CD4-positive, alpha-beta memory T cell (primary cell): ENCODE data around the gene PRORP. TPM values are rescaled to one million over a fixed set of nuclear protein-coding genes. Genes with fewer than 3 reads are reported as not detected.
"Not testable (repeated sequence)": the region's sequence is repeated elsewhere in the genome, so short reads cannot be mapped to it uniquely, and the experiment has no call there.

ENCODE experiments used
- CTCF ChIA-PET: fragments of 350-600 bp; sonication (Branson Sonifier 250); formaldehyde crosslinking; loops from one replicate; lab custom pipeline; 2021; ENCODE audit warnings: inconsistent platforms; ENCODE audit not compliant: partially characterized antibody; lab: Charles Lee
- POLR2A ChIA-PET: fragments of 350-600 bp; sonication (Branson Sonifier 250); formaldehyde crosslinking; loops from one replicate; lab custom pipeline; 2021; ENCODE audit not compliant: partially characterized antibody; lab: Charles Lee
- DNase-seq, 5 donors: peaks; one replicate each; pipeline versions ENCODE4 v3.0.0 to v3.0.0-alpha.2; 2020 to 2022; ENCODE audit warnings: mixed read lengths in 1 of 5
- H3K27ac ChIP-seq: one replicate; pipeline ENCODE4 v1.7.0; 2013; ENCODE audit warnings: low read depth, low read length
- H3K27me3 ChIP-seq: 2 replicates; pipeline ENCODE4 v1.7.0; 2013; ENCODE audit warnings: mild to moderate bottlenecking, low read length, moderate library complexity; ENCODE audit not compliant: insufficient read depth
- H3K36me3 ChIP-seq: 2 replicates; pipeline ENCODE4 v1.7.0; 2013; ENCODE audit warnings: mild to moderate bottlenecking, low read length, moderate library complexity; ENCODE audit not compliant: insufficient read depth
- H3K4me1 ChIP-seq: 2 replicates; pipeline ENCODE4 v1.7.0; 2013; ENCODE audit warnings: mild to moderate bottlenecking, low read length, moderate library complexity; ENCODE audit not compliant: insufficient read depth
- H3K4me3 ChIP-seq, 2 donors: one replicate each; pipeline ENCODE4 v1.7.0; 2013; ENCODE audit warnings: low read length in 2 of 2, mild to moderate bottlenecking in 1 of 2
- H3K9me3 ChIP-seq, 2 donors: one replicate each; pipeline ENCODE4 v1.7.0; 2013; ENCODE audit warnings: low read length in 2 of 2, control low read depth in 1 of 2; ENCODE audit not compliant: control insufficient read depth in 1 of 2
- H3K27ac Mint-ChIP-seq, 7 donors: one replicate each; pipeline ENCODE4 v1.8.0; 2020 to 2021; ENCODE audit warnings: mixed read lengths in 7 of 7, mild to moderate bottlenecking in 6 of 7, inconsistent platforms in 3 of 7, moderate library complexity in 3 of 7
- H3K27me3 Mint-ChIP-seq, 2 donors: one replicate each; pipeline ENCODE4 v1.8.0; 2020 to 2021; ENCODE audit warnings: mixed read lengths in 2 of 2
- H3K36me3 Mint-ChIP-seq, 2 donors: one replicate each; pipeline ENCODE4 v1.8.0; 2020 to 2021; ENCODE audit warnings: mixed read lengths in 2 of 2, inconsistent platforms in 1 of 2, mild to moderate bottlenecking in 1 of 2
- H3K4me1 Mint-ChIP-seq, 4 donors: one replicate each; pipeline ENCODE4 v1.8.0; 2020 to 2021; ENCODE audit warnings: mixed read lengths in 4 of 4, mild to moderate bottlenecking in 1 of 4
- H3K4me3 Mint-ChIP-seq, 8 donors: one replicate each; pipeline ENCODE4 v1.8.0; 2020 to 2021; ENCODE audit warnings: mixed read lengths in 8 of 8, mild to moderate bottlenecking in 7 of 8, moderate library complexity in 6 of 8, inconsistent platforms in 3 of 8
- H3K9me3 Mint-ChIP-seq, 8 donors: one replicate each; pipeline ENCODE4 v1.8.0; 2020 to 2021; ENCODE audit warnings: mixed read lengths in 8 of 8, mild to moderate bottlenecking in 5 of 8, inconsistent platforms in 3 of 8, moderate library complexity in 1 of 8
- intact Hi-C: fragments of 100-400 bp; cut with micrococcal nuclease; formaldehyde crosslinking; loops from one replicate; pipeline ENCODE4 v1.15.1; 2023
- polyA plus RNA-seq, 2 donors: library from polyadenylated mRNA; unstranded; fragments of 300-500 nt; fragmentation: Illumina TruSeq; gene quantifications; one replicate each; pipeline ENCODE4 v1.2.3, GENCODE V29; 2021
- total RNA-seq, 2 experiments: library from RNA; stranded (reverse); gene quantifications; one replicate each; pipeline ENCODE4 v1.2.3, GENCODE V29; 2021

PRORP gene
- total and polyA plus RNA-seq, 4 experiments from 2014 or later: 38.9 to 121 (median 61.8) TPM

DNA sequence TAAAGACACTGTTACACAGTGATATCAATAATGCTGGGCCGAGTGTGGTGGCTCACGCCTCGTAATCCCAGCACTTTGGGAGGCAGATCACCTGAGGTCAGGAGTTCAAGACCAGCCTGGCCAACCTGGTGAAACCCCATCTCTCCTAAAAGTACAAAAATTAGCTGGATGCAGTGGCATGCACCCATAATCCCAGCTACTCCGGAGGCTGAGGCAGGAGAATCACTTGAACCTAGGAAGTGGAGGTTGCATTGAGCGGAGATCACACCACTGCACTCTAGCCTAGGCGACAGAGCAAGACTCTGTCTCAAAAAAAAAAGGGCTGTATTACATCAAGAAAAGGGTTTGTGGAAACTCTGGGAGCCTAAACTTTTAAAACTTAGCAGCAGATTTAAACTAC lies 27.7 kb upstream of the PRORP start:
- not testable (repeated sequence) for H3K4me3 ChIP-seq

DNA sequence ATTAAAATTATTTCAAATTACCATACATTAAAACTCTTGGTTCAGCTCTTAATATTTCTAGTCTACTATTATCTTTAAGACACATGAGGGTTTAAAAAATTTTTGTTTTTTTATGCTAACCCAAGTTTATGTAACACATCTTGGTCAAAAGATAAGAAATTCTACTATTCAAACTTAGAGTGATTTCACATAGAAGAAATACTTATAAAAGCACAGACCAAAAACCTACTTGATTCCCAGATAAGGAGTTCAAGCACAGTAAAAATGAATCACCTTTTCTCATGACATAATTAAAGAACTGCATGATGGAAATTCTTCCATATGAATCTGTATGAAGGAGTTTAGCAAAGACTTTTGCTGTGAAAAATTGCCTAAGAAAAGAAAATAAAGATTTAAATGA lies 14.5 kb upstream of the PRORP start:
- peaks cover 31% of the 10 kb centered on the region for H3K36me3 ChIP-seq
- no peak overlapping the region for H3K27ac ChIP-seq
- H3K4me3 ChIP-seq: no peak overlapping the region
- Mint-ChIP-seq H3K27ac (no peak overlapping the region), H3K27me3 (no peaks in the 10 kb centered on the region), H3K36me3 (peaks cover 50 to 71% of the 10 kb centered on the region in 2 donors), H3K4me3 (no peak overlapping the region), H3K4me1 (peaks cover 0 to 7% (median 2%) of the 10 kb centered on the region in 4 donors), H3K9me3 (no peaks in the 10 kb centered on the region)
- H3K4me1 ChIP-seq: no peaks in the 10 kb centered on the region
- no peak for DNase-seq
- H3K27me3 ChIP-seq: no peaks in the 10 kb centered on the region
- POLR2A ChIA-PET: no interaction called here
- CTCF ChIA-PET: interaction anchor here (0.9 kb wide), 1 partner anchor 14 kb away, joined by 3 read pairs; the partner anchor contains the start of gene PPP2R3C
- H3K9me3 ChIP-seq: no peaks in the 10 kb centered on the region
- intact Hi-C loops: no loop called here

More for the DNA sequence above, 27.7 kb upstream of the PRORP start:
- intact Hi-C loops, H3K4me3 Mint-ChIP-seq, H3K4me1 Mint-ChIP-seq, H3K4me1 ChIP-seq, H3K27me3 Mint-ChIP-seq, DNase-seq, CTCF ChIA-PET, H3K27ac ChIP-seq, POLR2A ChIA-PET, H3K9me3 ChIP-seq, H3K27me3 ChIP-seq, H3K9me3 Mint-ChIP-seq: not testable (repeated sequence)
- H3K36me3 ChIP-seq: peaks cover 21% of the 10 kb centered on the region
- peaks cover 21 to 54% of the 10 kb centered on the region in 2 donors for H3K36me3 Mint-ChIP-seq
- peak overlapping the region in 1 of 7 donors; percentile 45 for H3K27ac Mint-ChIP-seq

DNA sequence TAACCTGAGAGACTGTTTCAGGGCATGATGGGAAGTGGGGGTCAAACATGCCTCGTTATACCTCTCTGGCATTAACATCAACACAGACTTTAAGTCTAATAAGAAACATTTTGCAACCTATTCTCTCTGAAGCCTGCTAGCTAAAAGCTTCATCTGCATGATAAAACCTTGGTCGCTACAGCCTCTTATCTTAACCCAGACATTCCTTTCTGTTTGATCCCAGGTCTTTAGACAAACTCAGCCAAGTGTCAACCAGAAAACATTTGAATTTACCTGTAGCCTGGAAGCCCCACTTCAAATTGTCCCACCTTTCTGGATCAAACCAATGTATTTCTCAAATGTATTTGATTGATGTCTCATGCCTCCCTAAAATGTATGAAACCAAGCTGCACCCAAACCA lies 9.7 kb upstream of the PRORP start:
- H3K9me3 Mint-ChIP-seq: peaks cover 0 to 2% (median 0%) of the 10 kb centered on the region in 8 donors
- Histone ChIP-seq H3K4me3 (no peak overlapping the region), H3K27ac (no peak overlapping the region), H3K36me3 (peaks cover 47% of the 10 kb centered on the region), H3K27me3 (no peaks in the 10 kb centered on the region), H3K9me3 (no peaks in the 10 kb centered on the region), H3K4me1 (peaks cover under 1% of the 10 kb centered on the region)
- intact Hi-C loops: no loop called here
- peak overlapping the region in 4 of 7 donors; percentile 17 to 69 (median 34) for H3K27ac Mint-ChIP-seq
- no peaks in the 10 kb centered on the region for H3K27me3 Mint-ChIP-seq
- POLR2A ChIA-PET: interaction anchor here (0.9 kb wide), 1 partner anchor 9 kb away, joined by 3 read pairs; the partner anchor contains the start of genes PPP2R3C and PRORP
- DNase-seq: no peak
- H3K4me3 Mint-ChIP-seq: no peak overlapping the region
- CTCF ChIA-PET: no interaction called here
- H3K4me1 Mint-ChIP-seq: peaks cover 9 to 27% (median 15%) of the 10 kb centered on the region in 4 donors
- peaks cover 53 to 70% of the 10 kb centered on the region in 2 donors for H3K36me3 Mint-ChIP-seq

DNA sequence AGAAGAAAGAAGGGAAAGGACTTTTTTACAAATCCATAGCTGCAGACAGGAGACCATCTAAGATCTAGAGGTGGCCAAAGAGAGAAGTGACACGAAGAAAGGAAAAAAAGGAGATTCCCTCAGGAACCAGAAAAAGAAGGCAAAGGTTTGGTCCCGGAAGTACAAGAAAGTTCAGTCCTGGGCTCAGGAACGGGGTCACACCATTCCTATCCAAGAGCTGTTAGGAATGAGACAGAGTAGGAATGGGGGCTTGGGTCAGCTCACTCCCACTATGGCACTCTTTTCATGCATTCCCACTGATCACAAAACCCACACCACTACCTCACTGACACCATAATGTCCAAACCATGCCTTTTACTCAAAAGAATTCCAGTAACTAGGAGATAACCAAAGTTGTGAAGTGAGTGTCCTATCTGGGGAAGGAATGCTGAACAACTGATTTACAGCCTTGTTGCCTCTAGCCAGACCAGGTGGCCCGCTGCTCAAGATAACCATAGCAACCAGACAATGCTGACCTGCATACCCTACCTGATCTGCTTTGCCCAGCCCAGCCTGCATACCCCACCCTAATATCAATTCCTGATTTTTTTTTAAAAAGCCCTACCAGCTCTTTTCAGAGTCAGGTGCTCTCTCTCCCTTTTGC lies 8.9 kb upstream of the PRORP start:
- Mint-ChIP-seq H3K36me3 (peaks cover 57 to 70% of the 10 kb centered on the region in 2 donors), H3K4me3 (no peak overlapping the region), H3K4me1 (peaks cover 16 to 35% (median 19%) of the 10 kb centered on the region in 4 donors), H3K27ac (peak overlapping the region in 6 of 7 donors; percentile 17 to 87 (median 68)), H3K27me3 (no peaks in the 10 kb centered on the region), H3K9me3 (peaks cover 0 to 2% (median 0%) of the 10 kb centered on the region in 8 donors)
- H3K4me1 ChIP-seq: peaks cover 8% of the 10 kb centered on the region
- no peak overlapping the region for H3K27ac ChIP-seq
- no peak for DNase-seq
- no peaks in the 10 kb centered on the region for H3K27me3 ChIP-seq
- ChIA-PET POLR2A (interaction anchor here (0.9 kb wide), 1 partner anchor 8 kb away, joined by 3 read pairs; the partner anchor contains the start of genes PPP2R3C and PRORP), CTCF (no interaction called here)
- intact Hi-C loops: no loop called here
- peaks cover 43% of the 10 kb centered on the region for H3K36me3 ChIP-seq
- H3K9me3 ChIP-seq: no peaks in the 10 kb centered on the region
- H3K4me3 ChIP-seq: no peak overlapping the region

DNA sequence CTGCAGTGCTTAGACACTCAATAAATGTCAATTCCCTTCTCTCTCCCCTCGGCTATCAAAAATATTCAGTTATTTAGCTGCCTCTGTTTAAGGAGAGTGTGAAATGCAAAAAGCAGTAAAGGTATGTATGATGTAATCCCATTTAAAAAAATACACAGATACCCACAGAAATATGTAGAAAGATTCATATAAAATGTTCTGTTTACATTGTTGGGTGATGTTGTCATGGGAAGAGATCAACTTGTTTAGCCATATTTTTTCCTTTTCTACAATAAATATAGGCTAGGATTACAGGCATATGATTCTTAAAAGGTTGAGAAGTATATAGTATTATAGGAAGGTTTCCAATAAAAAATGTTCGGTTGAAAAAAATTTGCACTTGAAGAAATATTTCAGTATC lies 8.3 kb upstream of the PRORP start:
- Histone ChIP-seq H3K27ac (no peak overlapping the region), H3K36me3 (peaks cover 43% of the 10 kb centered on the region), H3K27me3 (no peaks in the 10 kb centered on the region), H3K9me3 (no peaks in the 10 kb centered on the region), H3K4me3 (no peak overlapping the region), H3K4me1 (peaks cover 14% of the 10 kb centered on the region)
- H3K27ac Mint-ChIP-seq: peak overlapping the region in 3 of 7 donors; percentile 47 to 68 (median 48)
- H3K27me3 Mint-ChIP-seq: no peaks in the 10 kb centered on the region
- ChIA-PET CTCF (no interaction called here), POLR2A (no interaction called here)
- H3K4me3 Mint-ChIP-seq: no peak overlapping the region
- intact Hi-C loops: no loop called here
- no peak for DNase-seq
- peaks cover 57 to 70% of the 10 kb centered on the region in 2 donors for H3K36me3 Mint-ChIP-seq
- peaks cover 18 to 41% (median 22%) of the 10 kb centered on the region in 4 donors for H3K4me1 Mint-ChIP-seq
- H3K9me3 Mint-ChIP-seq: peaks cover 0 to 2% (median 0%) of the 10 kb centered on the region in 8 donors

DNA sequence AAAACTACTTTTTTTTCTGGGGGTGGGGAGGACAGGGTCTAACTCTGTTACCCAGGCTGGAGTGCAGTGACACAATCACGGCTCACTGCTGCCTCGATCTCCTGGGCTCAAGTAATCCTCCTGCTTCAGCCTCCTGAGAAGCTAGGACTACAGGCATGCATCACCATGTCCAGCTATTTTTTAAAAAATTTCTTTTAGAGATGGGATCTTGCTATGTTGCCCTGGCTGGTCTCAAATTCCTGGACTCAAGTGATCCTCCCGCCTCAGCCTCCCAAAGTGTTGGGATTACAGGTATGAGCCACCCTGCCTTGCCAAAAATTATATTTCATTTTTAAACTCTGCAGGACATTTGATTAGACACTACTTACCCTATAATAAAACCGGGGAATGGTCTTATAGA lies 6.1 kb upstream of the PRORP start:
- Histone ChIP-seq H3K9me3 (no peaks in the 10 kb centered on the region), H3K4me3 (no peak overlapping the region), H3K36me3 (peaks cover 31% of the 10 kb centered on the region), H3K4me1 (peaks cover 29% of the 10 kb centered on the region), H3K27me3 (no peaks in the 10 kb centered on the region), H3K27ac (no peak overlapping the region)
- Mint-ChIP-seq H3K4me1 (peaks cover 26 to 63% (median 33%) of the 10 kb centered on the region in 4 donors), H3K9me3 (peaks cover 0 to 2% (median 0%) of the 10 kb centered on the region in 8 donors), H3K36me3 (peaks cover 42 to 56% of the 10 kb centered on the region in 2 donors), H3K4me3 (no peak overlapping the region), H3K27me3 (no peaks in the 10 kb centered on the region), H3K27ac (peak overlapping the region in 1 of 7 donors; percentile 78)
- intact Hi-C loops: no loop called here
- POLR2A ChIA-PET: interaction anchor here (1.3 kb wide), 1 partner anchor 71 kb away, joined by 3 read pairs; the partner anchor contains the start of gene FAM177A1
- CTCF ChIA-PET: no interaction called here
- DNase-seq: no peak

DNA sequence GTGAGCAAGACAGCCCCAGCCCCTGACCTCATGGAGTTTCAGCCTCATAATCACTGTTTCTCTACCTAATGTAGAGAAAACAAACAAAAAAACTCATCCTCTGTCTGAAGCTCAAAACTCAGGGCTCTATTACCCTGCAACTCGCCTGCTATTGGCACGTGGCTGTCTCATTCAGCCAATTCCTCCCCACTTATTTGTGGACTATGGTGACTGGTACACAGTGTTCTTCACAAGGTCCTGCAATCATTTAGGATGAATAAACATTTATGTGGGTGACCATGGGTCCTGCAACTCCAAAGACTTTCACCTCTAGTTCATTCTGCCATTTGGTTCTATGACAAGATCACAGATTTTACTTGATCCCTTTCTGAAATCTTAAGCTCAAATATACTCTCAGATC lies 5.2 kb upstream of the PRORP start:
- POLR2A ChIA-PET: interaction anchor here (0.6 to 1.3 kb wide), 3 partner anchors 71 to 258 kb away, joined by 3 read pairs; partner anchors contain the start of gene FAM177A1
- intact Hi-C loops: no loop called here
- no peak overlapping the region for H3K27ac ChIP-seq

More for the DNA sequence above, 5.2 kb upstream of the PRORP start:
- Mint-ChIP-seq H3K9me3 (peaks cover 0 to 2% (median 0%) of the 10 kb centered on the region in 8 donors), H3K4me3 (peak overlapping the region in 1 of 8 donors; percentile 43), H3K27ac (peak overlapping the region; percentile 3 to 84 (median 61)), H3K27me3 (no peaks in the 10 kb centered on the region), H3K4me1 (peaks cover 26 to 60% (median 37%) of the 10 kb centered on the region in 4 donors), H3K36me3 (peaks cover 33 to 52% of the 10 kb centered on the region in 2 donors)
- H3K27me3 ChIP-seq: no peaks in the 10 kb centered on the region
- H3K36me3 ChIP-seq: peaks cover 22% of the 10 kb centered on the region
- DNase-seq: no peak
- H3K4me1 ChIP-seq: peaks cover 29% of the 10 kb centered on the region
- CTCF ChIA-PET: interaction anchor here (0.6 kb wide), 1 partner anchor 219 kb away, joined by 3 read pairs; no protein-coding TSS in a partner anchor
- no peaks in the 10 kb centered on the region for H3K9me3 ChIP-seq
- no peak overlapping the region for H3K4me3 ChIP-seq
